Measurements from ENCODE around the gene TMUB2. TPM values are rescaled to one million over a fixed set of nuclear protein-coding genes. Genes with fewer than 3 reads are reported as not detected.
A peak's percentile ranks its signal among the peaks of the same experiment; 100 is the strongest.

Gene TMUB2
- total and polyA plus RNA-seq, 2 of the 13 experiments (the other 11 are each of a cell fraction or from before 2014, with no cell fraction given) = 26.9 to 50.8 TPM

DNA sequence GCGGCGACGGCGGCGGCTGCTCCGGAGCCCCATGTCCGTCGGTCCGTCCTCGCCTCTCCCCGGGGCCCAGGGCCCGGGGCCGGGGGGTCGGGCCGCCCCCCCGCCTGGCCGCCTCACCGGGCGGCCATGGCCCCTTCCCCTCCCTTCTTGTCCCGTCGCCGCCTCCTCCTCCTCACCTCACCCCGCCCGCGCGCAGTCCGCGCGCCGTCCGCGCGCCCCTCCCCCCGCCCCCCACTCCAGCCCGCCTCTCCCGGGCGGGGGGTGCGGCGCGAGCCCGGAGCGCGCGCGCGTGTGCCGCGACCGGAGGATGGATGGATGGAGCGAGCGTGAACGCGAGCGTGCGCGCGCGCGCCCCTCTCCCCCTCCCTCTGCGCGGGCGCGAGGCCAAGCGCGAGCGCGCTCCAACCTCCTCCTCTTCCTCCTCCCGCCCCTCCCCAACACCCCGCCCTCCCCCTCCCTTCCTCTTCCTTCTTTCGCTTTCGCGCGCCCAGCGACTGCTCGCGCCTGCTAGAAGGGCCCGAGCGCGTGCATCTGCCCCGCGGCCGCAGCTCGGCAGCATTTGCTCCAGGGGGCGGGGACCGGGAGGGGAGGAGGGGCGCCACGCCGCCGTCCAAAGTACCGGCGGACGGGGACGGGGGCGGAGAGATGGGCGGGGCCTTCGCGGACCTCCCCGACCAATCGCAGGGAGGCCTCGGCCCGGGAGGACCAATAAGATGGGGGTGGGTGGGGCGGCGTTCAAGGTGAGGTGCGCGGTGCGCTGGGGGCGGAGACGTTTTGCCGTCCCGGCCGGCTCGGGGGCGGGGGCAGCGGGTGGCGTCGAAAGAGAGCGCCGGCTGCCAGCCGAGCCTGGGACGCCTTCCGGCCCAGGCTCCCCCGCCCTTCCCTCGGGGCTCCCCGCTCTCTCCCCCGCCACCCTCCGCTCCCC, 13.0 kb downstream of the TMUB2 start, which contains the start of gene ATXN7L3:
TSS of gene ATXN7L3 (minus strand) at position 332 of the 925 bp plus-strand sequence. CDS start 1,814 bp downstream, outside the sequence.
- peak within 1 kb of the TSS; percentile 91 to 94 (median 91) for H3K4me3 ChIP-seq (replicated peaks in 1 of 3; ENCODE audit: insufficient read depth in 1 of 3, low read depth in 2 of 3, low read length in 3 of 3)
- peak; percentile 92 for FAIRE-seq
- no peaks in the 10 kb centered on the region for H3K9me3 ChIP-seq (ENCODE audit: low read length)
- intact Hi-C loops (cut with micrococcal nuclease; ENCODE audit: unreplicated experiment) = loop anchor here (5.0 kb wide), 1 partner anchor 127 kb away; no protein-coding TSS in a partner anchor
- ATAC-seq = peak; percentile 82
- 0 out of 2 replicates have a peak, but pooled peaks cover 7% of the 10 kb centered on the region for H4K20me1 ChIP-seq (ENCODE audit: insufficient read depth, low read length)
- POLR2A ChIA-PET = interaction anchor here (0.6 to 4.1 kb wide), 27 partner anchors 9 to 1908 kb away, joined by 3 to 71 read pairs (median 4); partner anchors contain the start of genes CCDC43, GRN, HDAC5 and RUNDC3A
- no peak within 1 kb of the TSS for H2AFZ ChIP-seq (ENCODE audit: low read length)
- H3K27me3 ChIP-seq (ENCODE audit: control insufficient read depth in 1 of 2, insufficient read depth in 2 of 2, low read length in 2 of 2) = no peaks in the 10 kb centered on the region; a peak in 1 of 5 replicates
- peak; percentile 97 for DNase-seq (ENCODE audit: low spot score)
- in situ Hi-C loops (cut with HindIII; ENCODE audit: extremely low pct_ligation_motif_present, low pct_unique_long_range_greater_than_20kb) = no loop called here
- under 1% methylated on average over 66 of the region's 126 CpGs for WGBS (ENCODE audit: low lambda C conversion rate)
- no TSS peak for BruUV-seq (replicated peaks)
- peak within 1 kb of the TSS; percentile 97 for H3K4me2 ChIP-seq (ENCODE audit: low read depth, low read length)
- peak within 1 kb of the TSS; percentile 89 for H3K9ac ChIP-seq (ENCODE audit: insufficient read depth, low read depth, low read length)
- H3K4me1 ChIP-seq (ENCODE audit: insufficient read depth, low read length) = peaks cover 39% of the 10 kb centered on the region
- peaks cover 10 to 25% of the 10 kb centered on the region in 2 experiments for H3K36me3 ChIP-seq (replicated peaks in 1 of 2; ENCODE audit: control insufficient read depth in 1 of 2, insufficient read depth in 2 of 2, low read length in 2 of 2)
- peak within 1 kb of the TSS; percentile 95 for H3K27ac ChIP-seq (ENCODE audit: extremely low read length, insufficient read depth, low read length)
- CTCF ChIA-PET (ENCODE audit: low intra/inter-chr PET ratio, low total read pairs) = no interaction called here
- H3K79me2 ChIP-seq (ENCODE audit: insufficient read depth, low read length) = peaks cover 19% of the 10 kb centered on the region
- TF ChIP-seq ZNF367 (CRISPR knock-in tag; IDR thresholded peaks at IDR 0.05; ENCODE audit: borderline replicate concordance) (no peak), MLLT10 (CRISPR knock-in tag; IDR thresholded peaks at IDR 0.05) (no peak), SNAI1 (CRISPR knock-in tag; IDR thresholded peaks at IDR 0.05; ENCODE audit: borderline replicate concordance) (no peak), ZNF18 (CRISPR knock-in tag; IDR thresholded peaks at IDR 0.05; ENCODE audit: insufficient replicate concordance) (peak; percentile 22), NR2C2 (CRISPR knock-in tag; IDR thresholded peaks at IDR 0.05; ENCODE audit: borderline replicate concordance) (no peak; the same call in 1 of the 2 replicates), IRX3 (CRISPR knock-in tag; IDR thresholded peaks at IDR 0.05; ENCODE audit: borderline replicate concordance, low read depth) (no peak), KLF6 (CRISPR knock-in tag; IDR thresholded peaks at IDR 0.05) (peak; percentile 72; the same call in 1 of the 2 replicates), MEIS1 (CRISPR knock-in tag; IDR thresholded peaks at IDR 0.05; ENCODE audit: borderline replicate concordance) (no peak; the same call in 1 of the 2 replicates), DRAP1 (CRISPR knock-in tag; IDR thresholded peaks at IDR 0.05) (peak; percentile 68), TCF12 (IDR thresholded peaks at IDR 0.05) (no peak), TCF12 (CRISPR knock-in tag; IDR thresholded peaks at IDR 0.05) (no peak; the same call in 1 of the 2 replicates), CREM (IDR thresholded peaks at IDR 0.05) (peak; percentile 71; the same call in 1 of the 2 replicates), CREM (CRISPR knock-in tag; IDR thresholded peaks at IDR 0.05) (no peak), BRD4 (CRISPR knock-in tag; IDR thresholded peaks at IDR 0.05) (no peak), POLR2AphosphoS5 (IDR thresholded peaks at IDR 0.05; ENCODE audit: low read depth, low read length) (peak; percentile 59), ONECUT2 (CRISPR knock-in tag; IDR thresholded peaks at IDR 0.05) (no peak), CENPT (CRISPR knock-in tag; IDR thresholded peaks at IDR 0.05; ENCODE audit: low read depth) (no peak), FOXP1 (IDR thresholded peaks at IDR 0.05) (no peak), FOXP1 (CRISPR knock-in tag; IDR thresholded peaks at IDR 0.05) (no peak), CTCF (CRISPR knock-in tag; IDR thresholded peaks at IDR 0.05) (no peak), ZNF547 (CRISPR knock-in tag; IDR thresholded peaks at IDR 0.05) (no peak), MXI1 (IDR thresholded peaks at IDR 0.05; ENCODE audit: borderline replicate concordance, low read depth, low read length) (peak; percentile 76; the same call in 1 of the 3 replicates)

Measured in HepG2 (cell line).